ENCODE measurements around the gene SERP2. TPM values are rescaled to one million over a fixed set of nuclear protein-coding genes. Genes with fewer than 3 reads are reported as not detected.

Gene SERP2
- total and polyA plus RNA-seq, 2 donors (not counting 1 experiment from before 2014, with no cell fraction given): 10.6 to 15.5 TPM

DNA sequence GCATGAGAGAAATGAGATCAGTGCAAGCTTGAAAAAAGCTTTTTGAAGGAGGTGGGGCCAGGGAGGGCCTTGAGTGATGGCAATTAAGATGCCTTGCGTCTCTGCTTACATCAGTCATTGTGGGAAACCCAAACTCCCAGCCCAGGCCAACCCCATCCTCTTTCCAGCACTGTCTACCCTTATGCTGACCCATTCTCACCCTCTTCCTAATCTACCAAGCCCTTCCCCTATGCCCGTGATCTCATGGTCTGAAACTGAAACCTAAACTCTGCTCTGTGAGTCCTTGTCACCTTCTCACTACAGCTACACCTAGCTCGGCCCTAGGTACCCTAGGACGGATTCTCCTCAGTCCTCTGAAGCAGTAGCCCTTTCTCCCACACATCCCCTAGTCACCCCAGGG is 36.0 kb upstream of the SERP2 start:
- no peaks in the 10 kb centered on the region for H3K27me3 ChIP-seq (ENCODE audit: control insufficient read depth, insufficient read depth, low read length)
- no peak overlapping the region for H3K4me2 ChIP-seq (ENCODE audit: extremely low read depth, insufficient read depth, low read length)
- H3K4me1 ChIP-seq (ENCODE audit: control insufficient read depth, extremely low read depth, insufficient read depth, low read length): no peaks in the 10 kb centered on the region
- no peaks in the 10 kb centered on the region for H4K20me1 ChIP-seq (ENCODE audit: control insufficient read depth, extremely low read depth, insufficient read depth, low read length)
- H3K27ac ChIP-seq (ENCODE audit: insufficient read depth, low read length): no peak overlapping the region
- H3K36me3 ChIP-seq (ENCODE audit: control insufficient read depth, insufficient read depth, low read length): no peaks in the 10 kb centered on the region
- no peaks in the 10 kb centered on the region for H3K9me3 ChIP-seq (ENCODE audit: control insufficient read depth, insufficient read depth, low read depth, low read length)
- no peak overlapping the region for H3K9ac ChIP-seq (ENCODE audit: insufficient read depth, low read length)
- no peak for TF ChIP-seq EZH2 (IDR thresholded peaks at IDR 0.05; ENCODE audit: low read length, missing control alignments)
- TF ChIP-seq, protein P1, sequence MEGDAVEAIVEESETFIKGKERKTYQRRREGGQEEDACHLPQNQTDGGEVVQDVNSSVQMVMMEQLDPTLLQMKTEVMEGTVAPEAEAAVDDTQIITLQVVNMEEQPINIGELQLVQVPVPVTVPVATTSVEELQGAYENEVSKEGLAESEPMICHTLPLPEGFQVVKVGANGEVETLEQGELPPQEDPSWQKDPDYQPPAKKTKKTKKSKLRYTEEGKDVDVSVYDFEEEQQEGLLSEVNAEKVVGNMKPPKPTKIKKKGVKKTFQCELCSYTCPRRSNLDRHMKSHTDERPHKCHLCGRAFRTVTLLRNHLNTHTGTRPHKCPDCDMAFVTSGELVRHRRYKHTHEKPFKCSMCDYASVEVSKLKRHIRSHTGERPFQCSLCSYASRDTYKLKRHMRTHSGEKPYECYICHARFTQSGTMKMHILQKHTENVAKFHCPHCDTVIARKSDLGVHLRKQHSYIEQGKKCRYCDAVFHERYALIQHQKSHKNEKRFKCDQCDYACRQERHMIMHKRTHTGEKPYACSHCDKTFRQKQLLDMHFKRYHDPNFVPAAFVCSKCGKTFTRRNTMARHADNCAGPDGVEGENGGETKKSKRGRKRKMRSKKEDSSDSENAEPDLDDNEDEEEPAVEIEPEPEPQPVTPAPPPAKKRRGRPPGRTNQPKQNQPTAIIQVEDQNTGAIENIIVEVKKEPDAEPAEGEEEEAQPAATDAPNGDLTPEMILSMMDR (conservative IDR thresholded peaks at IDR 0.05 in 1 of 2, IDR thresholded peaks at IDR 0.05 in 1 of 2; ENCODE audit: low read depth in 1 of 2, low read length in 2 of 2): no peak
- H3K79me2 ChIP-seq (ENCODE audit: control insufficient read depth, insufficient read depth, low read length): no peaks in the 10 kb centered on the region
- no peak for DNase-seq (ENCODE audit: low read depth in 2 of 2)
- no peak overlapping the region for H2AFZ ChIP-seq (ENCODE audit: low read length)
- no peak overlapping the region for H3K4me3 ChIP-seq (replicated peaks in 1 of 4; ENCODE audit: control extremely low read depth in 1 of 4, insufficient read depth in 1 of 4, low read depth in 3 of 4, low read length in 4 of 4)

GRCh38 chr13:44340508-44340907 is 33.1 kb upstream of the SERP2 start:
- no peak overlapping the region for H3K4me2 ChIP-seq (ENCODE audit: extremely low read depth, insufficient read depth, low read length)
- no peak overlapping the region for H3K4me3 ChIP-seq (replicated peaks in 1 of 4; ENCODE audit: control extremely low read depth in 1 of 4, insufficient read depth in 1 of 4, low read depth in 3 of 4, low read length in 4 of 4)
- H3K27me3 ChIP-seq (ENCODE audit: control insufficient read depth, insufficient read depth, low read length): no peaks in the 10 kb centered on the region
- H2AFZ ChIP-seq (ENCODE audit: low read length): no peak overlapping the region
- no peak overlapping the region for H3K9ac ChIP-seq (ENCODE audit: insufficient read depth, low read length)
- no peaks in the 10 kb centered on the region for H3K79me2 ChIP-seq (ENCODE audit: control insufficient read depth, insufficient read depth, low read length)
- H3K36me3 ChIP-seq (ENCODE audit: control insufficient read depth, insufficient read depth, low read length): no peaks in the 10 kb centered on the region
- H3K4me1 ChIP-seq (ENCODE audit: control insufficient read depth, extremely low read depth, insufficient read depth, low read length): no peaks in the 10 kb centered on the region
- no peak for DNase-seq (ENCODE audit: low read depth in 2 of 2)
- no peaks in the 10 kb centered on the region for H4K20me1 ChIP-seq (ENCODE audit: control insufficient read depth, extremely low read depth, insufficient read depth, low read length)
- no peak overlapping the region for H3K27ac ChIP-seq (ENCODE audit: insufficient read depth, low read length)
- TF ChIP-seq, protein P1 (conservative IDR thresholded peaks at IDR 0.05 in 1 of 2, IDR thresholded peaks at IDR 0.05 in 1 of 2; ENCODE audit: low read depth in 1 of 2, low read length in 2 of 2): no peak
- TF ChIP-seq EZH2 (IDR thresholded peaks at IDR 0.05; ENCODE audit: low read length, missing control alignments): no peak
- H3K9me3 ChIP-seq (ENCODE audit: control insufficient read depth, insufficient read depth, low read depth, low read length): no peaks in the 10 kb centered on the region

DNA sequence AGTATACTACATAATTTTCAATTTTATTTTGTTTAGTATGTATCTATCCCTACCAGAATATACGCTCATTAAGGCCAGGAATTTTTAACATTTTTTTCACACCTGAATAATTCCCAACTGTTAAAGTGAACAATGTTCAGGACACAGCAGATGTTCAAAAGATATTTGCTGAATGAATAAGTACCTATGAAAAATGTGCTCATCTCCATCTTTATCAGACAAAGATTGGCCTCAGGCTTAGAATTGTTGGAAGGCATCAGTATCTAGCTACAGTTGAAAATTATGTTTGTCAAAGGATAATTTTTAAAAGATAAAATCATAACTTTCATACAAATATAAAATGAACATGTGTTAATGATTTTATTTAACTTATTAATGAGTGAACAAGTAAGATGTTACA is 30.9 kb upstream of the SERP2 start:
- no peak for TF ChIP-seq EZH2 (IDR thresholded peaks at IDR 0.05; ENCODE audit: low read length, missing control alignments)
- TF ChIP-seq, protein P1 (conservative IDR thresholded peaks at IDR 0.05 in 1 of 2, IDR thresholded peaks at IDR 0.05 in 1 of 2; ENCODE audit: low read depth in 1 of 2, low read length in 2 of 2): no peak
- Histone ChIP-seq H3K9me3 (ENCODE audit: control insufficient read depth, insufficient read depth, low read depth, low read length) (no peaks in the 10 kb centered on the region), H4K20me1 (ENCODE audit: control insufficient read depth, extremely low read depth, insufficient read depth, low read length) (no peaks in the 10 kb centered on the region), H3K36me3 (ENCODE audit: control insufficient read depth, insufficient read depth, low read length) (no peaks in the 10 kb centered on the region), H3K9ac (ENCODE audit: insufficient read depth, low read length) (no peak overlapping the region), H3K27me3 (ENCODE audit: control insufficient read depth, insufficient read depth, low read length) (no peaks in the 10 kb centered on the region), H3K4me1 (ENCODE audit: control insufficient read depth, extremely low read depth, insufficient read depth, low read length) (no peaks in the 10 kb centered on the region), H3K4me3 (replicated peaks in 1 of 4; ENCODE audit: control extremely low read depth in 1 of 4, insufficient read depth in 1 of 4, low read depth in 3 of 4, low read length in 4 of 4) (no peak overlapping the region), H3K27ac (ENCODE audit: insufficient read depth, low read length) (no peak overlapping the region), H2AFZ (ENCODE audit: low read length) (no peak overlapping the region), H3K4me2 (ENCODE audit: extremely low read depth, insufficient read depth, low read length) (no peak overlapping the region), H3K79me2 (ENCODE audit: control insufficient read depth, insufficient read depth, low read length) (no peaks in the 10 kb centered on the region)
- no peak for DNase-seq (ENCODE audit: low read depth in 2 of 2)

Measured in fibroblast of lung (primary cell).